HepG2 (cell line): ENCODE measurements around the gene WDR48. TPM values are rescaled to one million over a fixed set of nuclear protein-coding genes. Genes with fewer than 3 reads are reported as not detected.

ENCODE experiments used
- ATAC-seq: fragments of 200-7000 bp; cut with Tn5 transposase; 3 replicates; pipeline ENCODE4 v1.9.1; 2020; ENCODE audit warnings: mild to moderate bottlenecking, moderate library complexity
- BruUV-seq: library from RNA; stranded (reverse); fragments of 400-500 nt; replicated peaks from 2 replicates; lab custom pipeline; 2021; lab: Mats Ljungman, UMichigan
- CTCF ChIA-PET: fragments of 300-600 bp; formaldehyde crosslinking; extraction: SDS; loops from one replicate; lab custom pipeline; 2021; ENCODE audit warnings: low total read pairs, inconsistent platforms, low intra/inter-chr PET ratio; lab: Yijun Ruan, JAX
- POLR2A ChIA-PET: fragments of 350-600 bp; sonication (Branson Sonifier 250); formaldehyde crosslinking; loops from one replicate; lab custom pipeline; 2020; ENCODE audit warnings: antibody characterized with exemption, inconsistent platforms; lab: Yijun Ruan, JAX
- DNase-seq: peaks from one replicate; pipeline ENCODE4 v3.0.0-alpha.2; 2015; ENCODE audit warnings: low spot score
- FAIRE-seq: peaks from 3 replicates; lab custom pipeline; 2011; peaks lifted over from hg19 to GRCh38; lab: Jason Lieb, UNC
- H2AFZ ChIP-seq: one replicate; pipeline ENCODE4 v1.6.1; 2011; ENCODE audit warnings: low read length, inconsistent platforms
- H3K27ac ChIP-seq: fragments of 300-600 bp; 3 replicates; pipeline ENCODE4 v1.8.0; 2011; ENCODE audit warnings: mixed run types, mild to moderate bottlenecking, mixed read lengths, low read length, inconsistent platforms; ENCODE audit not compliant: insufficient read depth; ENCODE audit errors: extremely low read length
- H3K27me3 ChIP-seq, 2 experiments: fragments of 200-600 bp in 1 of 2; 2 replicates in 1 of 2; 3 replicates in 1 of 2; pipeline versions ENCODE4 v1.6.0 to v1.8.0; 2011; ENCODE audit warnings: low read length in 2 of 2, mild to moderate bottlenecking in 2 of 2, moderate library complexity in 2 of 2, inconsistent platforms in 1 of 2; ENCODE audit not compliant: insufficient read depth in 2 of 2, control insufficient read depth in 1 of 2
- H3K36me3 ChIP-seq, 2 experiments: fragments of 200-600 bp in 1 of 2; replicated peaks in 1 of 2; 2 replicates in 1 of 2; 3 replicates in 1 of 2; pipeline versions ENCODE4 v1.5.1 to v1.8.0; 2011; ENCODE audit warnings: low read length in 2 of 2, inconsistent platforms in 1 of 2; ENCODE audit not compliant: insufficient read depth in 2 of 2, control insufficient read depth in 1 of 2
- H3K4me1 ChIP-seq: 2 replicates; pipeline ENCODE4 v1.5.1; 2012; ENCODE audit warnings: low read length, inconsistent platforms; ENCODE audit not compliant: insufficient read depth
- H3K4me2 ChIP-seq: 2 replicates; pipeline ENCODE4 v1.6.0; 2011; ENCODE audit warnings: low read depth, low read length, inconsistent platforms
- H3K4me3 ChIP-seq, 3 experiments: fragments of 200-600 bp in 1 of 3; sonication (generic), shearing (Covaris generic) in 1 of 3; replicated peaks in 1 of 3; 2 replicates each; pipeline ENCODE4 v1.5.1; 2011 to 2016; ENCODE audit warnings: low read length in 3 of 3, inconsistent platforms in 2 of 3, low read depth in 2 of 3, mild to moderate bottlenecking in 2 of 3, control low read depth in 1 of 3, mixed read lengths in 1 of 3; ENCODE audit not compliant: insufficient read depth in 1 of 3
- H3K79me2 ChIP-seq: one replicate; pipeline ENCODE4 v1.6.1; 2011; ENCODE audit warnings: low read length, inconsistent platforms; ENCODE audit not compliant: insufficient read depth
- H3K9ac ChIP-seq: 2 replicates; pipeline ENCODE4 v1.6.0; 2011; ENCODE audit warnings: mild to moderate bottlenecking, low read depth, low read length, inconsistent platforms; ENCODE audit not compliant: insufficient read depth
- H3K9me3 ChIP-seq: 2 replicates; pipeline ENCODE4 v1.5.1; 2012; ENCODE audit warnings: mild to moderate bottlenecking, low read length
- H4K20me1 ChIP-seq: 2 replicates; pipeline ENCODE4 v1.6.0; 2011; ENCODE audit warnings: inconsistent platforms, mild to moderate bottlenecking, low read length, moderate library complexity; ENCODE audit not compliant: insufficient read depth
- ATF2 ChIP-seq: sonication (generic); formaldehyde crosslinking; IDR thresholded peaks from 2 replicates; pipeline ENCODE4 v1.4.0; 2020; ENCODE audit warnings: missing genetic modification reagents
- NR2C2 ChIP-seq: sonication (generic); formaldehyde crosslinking; IDR thresholded peaks from 2 replicates; pipeline ENCODE4 v1.4.0; 2020; ENCODE audit warnings: missing genetic modification reagents, mild to moderate bottlenecking, moderate library complexity, borderline replicate concordance
- ZNF207 ChIP-seq: fragments of 450-650 bp; IDR thresholded peaks from 2 replicates; pipeline ENCODE4 v1.6.1; 2016; ENCODE audit warnings: antibody characterized with exemption, borderline replicate concordance
- WGBS: methylation state at CpG from one replicate; pipeline ENCODE4 v1.1.6; 2017; ENCODE audit warnings: low lambda C conversion rate; 5-methylcytosine and 5-hydroxymethylcytosine counted together
- in situ Hi-C: cut with HindIII; loops from 2 replicates; pipeline ENCODE4 v1.10.0; 2017; ENCODE audit warnings: low pct_unique_long_range_greater_than_20kb; ENCODE audit not compliant: extremely low pct_ligation_motif_present
- intact Hi-C: fragments of 100-400 bp; cut with micrococcal nuclease; formaldehyde crosslinking; loops from one replicate; pipeline ENCODE4 v1.10.0; 2022; ENCODE audit not compliant: unreplicated experiment
- polyA plus RNA-seq, 8 experiments: library from polyadenylated mRNA; depleted of rRNA in 3 of 8; stranded (reverse) in 7 of 8; unstranded in 1 of 8; fragments of >200 nt; fragmentation: Illumina TruSeq in 4 of 8; extraction: Trizol in 4 of 8; gene quantifications; 2 replicates each; pipeline versions ENCODE4 v1.2.1 to v1.2.3, GENCODE V29; 2011 to 2016; ENCODE audit warnings: low read depth in 4 of 8, missing spikeins in 1 of 8, mixed read lengths in 1 of 8; ENCODE audit not compliant: insufficient read depth in 1 of 8
- total RNA-seq, 5 experiments: library from RNA; depleted of rRNA; stranded (reverse); fragments of >200 nt; fragmentation: Illumina TruSeq; extraction: Trizol; gene quantifications; 2 replicates each; pipeline ENCODE4 v1.2.3, GENCODE V29; 2016; ENCODE audit warnings: low read depth in 1 of 5

Gene WDR48
- total and polyA plus RNA-seq, 2 of the 13 experiments (the other 11 are each of a cell fraction or from before 2014, with no cell fraction given): 29.2 to 31.2 TPM

- Histone ChIP-seq H3K27ac (no peak overlapping the region), H3K36me3 (peaks cover 12 to 43% of the 10 kb centered on the region in 2 experiments), H2AFZ (no peak overlapping the region), H3K27me3 (no peaks in the 10 kb centered on the region), H3K4me1 (no peaks in the 10 kb centered on the region), H3K9me3 (no peaks in the 10 kb centered on the region), H3K4me3 (no peak overlapping the region), H3K9ac (no peak overlapping the region), H4K20me1 (no peaks in the 10 kb centered on the region), H3K79me2 (no peaks in the 10 kb centered on the region), H3K4me2 (no peak overlapping the region)
- ChIA-PET CTCF (no interaction called here), POLR2A (no interaction called here)
- in situ Hi-C loops (no loop called here), intact Hi-C loops (no loop called here)
- no peak for DNase-seq
- BruUV-seq: no TSS peak
- no peak for TF ChIP-seq NR2C2 (CRISPR knock-in tag)
- no peak for FAIRE-seq
- no peak for ATAC-seq
Measured at GRCh38 chr3:39080026-39080425, 28.2 kb downstream of the WDR48 start.

GRCh38 chr3:39082666-39083313 is 31.0 kb downstream of the WDR48 start:
- ChIA-PET CTCF (no interaction called here), POLR2A (no interaction called here)
- no peaks in the 10 kb centered on the region for H4K20me1 ChIP-seq
- no peak for DNase-seq
- no peak for ATAC-seq
- WGBS: 95% methylated on average over 4 of the region's 4 CpGs
- intact Hi-C loops: no loop called here
- H2AFZ ChIP-seq: no peak overlapping the region
- no peaks in the 10 kb centered on the region for H3K4me1 ChIP-seq
- H3K4me3 ChIP-seq: no peak overlapping the region
- in situ Hi-C loops: no loop called here
- peaks cover 9 to 42% of the 10 kb centered on the region in 2 experiments for H3K36me3 ChIP-seq
- H3K9me3 ChIP-seq: no peaks in the 10 kb centered on the region
- no peaks in the 10 kb centered on the region for H3K79me2 ChIP-seq
- H3K27me3 ChIP-seq: no peaks in the 10 kb centered on the region
- no peak overlapping the region for H3K4me2 ChIP-seq
- TF ChIP-seq ATF2 (CRISPR knock-in tag) (no peak), ZNF207 (no peak)
- H3K9ac ChIP-seq: no peak overlapping the region
- no TSS peak for BruUV-seq
- no peak for FAIRE-seq
- H3K27ac ChIP-seq: no peak overlapping the region
